KBM-7 (cell line): ENCODE measurements around the gene SMIM11.
"Not testable (repeated sequence)": the region's sequence is repeated elsewhere in the genome, so short reads cannot be mapped to it uniquely, and the experiment has no call there.

Source experiments
- DNase-seq: peaks from one replicate; pipeline ENCODE4 v3.0.0-alpha.2; 2015
- in situ Hi-C: fragments of 300-500 bp; cut with MboI; formaldehyde crosslinking; loops from 2 replicates; pipeline ENCODE4 v1.14.3; 2020; ENCODE audit warnings: low sequenced_read_pairs, low pct_unique_long_range_greater_than_20kb, mixed read lengths

Gene SMIM11

GRCh38 chr21:34352556-34352955 is 22.8 kb upstream of the SMIM11 start:
- in situ Hi-C loops, result no loop called here
- DNase-seq, result no peak

GRCh38 chr21:34353182-34353581 is 22.1 kb upstream of the SMIM11 start:
- DNase-seq, result no peak
- in situ Hi-C loops, result no loop called here

GRCh38 chr21:34354836-34355235 is 20.5 kb upstream of the SMIM11 start:
- in situ Hi-C loops, result no loop called here
- DNase-seq, result no peak

- in situ Hi-C loops, result no loop called here
- no peak for DNase-seq
Measured at GRCh38 chr21:34355570-34355969, 19.7 kb upstream of the SMIM11 start.

GRCh38 chr21:34357889-34358288 is 17.4 kb upstream of the SMIM11 start:
- no peak for DNase-seq
- in situ Hi-C loops, result no loop called here

- DNase-seq, result no peak
- in situ Hi-C loops, result no loop called here
Measured at GRCh38 chr21:34358866-34359265, 16.4 kb upstream of the SMIM11 start.

GRCh38 chr21:34360488-34361241 is 14.6 kb upstream of the SMIM11 start:
- peak; percentile 25 for DNase-seq
- in situ Hi-C loops, result no loop called here

GRCh38 chr21:34362136-34362444 is 13.2 kb upstream of the SMIM11 start:
- no peak for DNase-seq
- in situ Hi-C loops, result no loop called here

- DNase-seq, result no peak
Measured at GRCh38 chr21:34362670-34363069, 12.6 kb upstream of the SMIM11 start.

GRCh38 chr21:34363733-34364132 is 11.6 kb upstream of the SMIM11 start, which contains the start of gene KCNE2:
KCNE2 (plus strand) TSS chr21:34364006; CDS start chr21:34370479, 6,473 bp downstream.
- no peak for DNase-seq
- in situ Hi-C loops, result no loop called here

More at GRCh38 chr21:34362670-34363069, 12.6 kb upstream of the SMIM11 start:
- in situ Hi-C loops, result no loop called here

GRCh38 chr21:34364921-34365320 is 10.4 kb upstream of the SMIM11 start:
- in situ Hi-C loops, result no loop called here
- no peak for DNase-seq

GRCh38 chr21:34365809-34366208 is 9.5 kb upstream of the SMIM11 start:
- no peak for DNase-seq
- in situ Hi-C loops, result no loop called here

- in situ Hi-C loops, result no loop called here
- DNase-seq, result peak; percentile 72
Measured at GRCh38 chr21:34367320-34367935, 7.9 kb upstream of the SMIM11 start.

- in situ Hi-C loops, result no loop called here
- DNase-seq, result no peak
Measured at GRCh38 chr21:34369741-34370140, 5.6 kb upstream of the SMIM11 start.

- in situ Hi-C loops, result no loop called here
- DNase-seq, result no peak
Measured at GRCh38 chr21:34372321-34372720, 3.0 kb upstream of the SMIM11 start.

GRCh38 chr21:34374462-34374861 is 845 bp upstream of the SMIM11 start:
- in situ Hi-C loops, DNase-seq: not testable (repeated sequence)

GRCh38 chr21:34375619-34375972 is 289 bp downstream of the SMIM11 start:
- DNase-seq, in situ Hi-C loops: not testable (repeated sequence)

- DNase-seq, in situ Hi-C loops: not testable (repeated sequence)
Measured at GRCh38 chr21:34383138-34383537, 7.8 kb downstream of the SMIM11 start.

- in situ Hi-C loops, result not testable (repeated sequence)
Measured at GRCh38 chr21:34383724-34384415, 8.6 kb downstream of the SMIM11 start.

GRCh38 chr21:34400522-34400921 is 25.2 kb downstream of the SMIM11 start:
- DNase-seq, in situ Hi-C loops: not testable (repeated sequence)

More at GRCh38 chr21:34383724-34384415, 8.6 kb downstream of the SMIM11 start:
- DNase-seq, result not testable (repeated sequence)
